Measurements from ENCODE around the gene LDHA. TPM values are rescaled to one million over a fixed set of nuclear protein-coding genes. Genes with fewer than 3 reads are reported as not detected.

Gene LDHA
- total RNA-seq, 1 donor from 2014 or later = 422 TPM

GRCh38 chr11:18457450-18457849 is 63.1 kb downstream of the LDHA start:
- intact Hi-C loops (cut with DNase I) = no loop called here
- H3K36me3 ChIP-seq = no peaks in the 10 kb centered on the region
- H3K4me1 ChIP-seq = no peaks in the 10 kb centered on the region
- H3K27me3 ChIP-seq = no peaks in the 10 kb centered on the region
- no peaks in the 10 kb centered on the region for H3K9me3 ChIP-seq
- H3K4me3 ChIP-seq = no peak overlapping the region
- TF ChIP-seq CTCF (IDR thresholded peaks at IDR 0.05) = no peak
- no peak overlapping the region for H3K27ac ChIP-seq
- no peak for DNase-seq (ENCODE audit: low spot score in 2 of 2)

Other genes starting within 250 kb of the LDHA start
- gene MRGPRX4, start 221.7 kb upstream of the LDHA start, total RNA-seq = not detected
- gene SAA4, start 157.8 kb upstream of the LDHA start, total RNA-seq = not detected
- 77.4 TPM for gene SAA2, start 145.9 kb upstream of the LDHA start, total RNA-seq
- 70.4 TPM for gene SAA1, start 128.3 kb upstream of the LDHA start, total RNA-seq
- gene HPS5, start 72.4 kb upstream of the LDHA start, total RNA-seq = 31.7 TPM
- 33.7 TPM for gene GTF2H1, start 72.0 kb upstream of the LDHA start, total RNA-seq
- not detected for gene LDHC, start 17.8 kb downstream of the LDHA start, total RNA-seq
- not detected for gene LDHAL6A, start 61.3 kb downstream of the LDHA start, total RNA-seq
- gene TSG101, start 132.4 kb downstream of the LDHA start, total RNA-seq = 20.3 TPM
- 10.1 TPM for gene UEVLD, start 194.2 kb downstream of the LDHA start, total RNA-seq
- gene MISFA, start 205.2 kb downstream of the LDHA start, total RNA-seq = not detected
- 7.8 TPM for gene SPTY2D1, start 239.8 kb downstream of the LDHA start, total RNA-seq